ENCODE data around the gene TNN.

DNA sequence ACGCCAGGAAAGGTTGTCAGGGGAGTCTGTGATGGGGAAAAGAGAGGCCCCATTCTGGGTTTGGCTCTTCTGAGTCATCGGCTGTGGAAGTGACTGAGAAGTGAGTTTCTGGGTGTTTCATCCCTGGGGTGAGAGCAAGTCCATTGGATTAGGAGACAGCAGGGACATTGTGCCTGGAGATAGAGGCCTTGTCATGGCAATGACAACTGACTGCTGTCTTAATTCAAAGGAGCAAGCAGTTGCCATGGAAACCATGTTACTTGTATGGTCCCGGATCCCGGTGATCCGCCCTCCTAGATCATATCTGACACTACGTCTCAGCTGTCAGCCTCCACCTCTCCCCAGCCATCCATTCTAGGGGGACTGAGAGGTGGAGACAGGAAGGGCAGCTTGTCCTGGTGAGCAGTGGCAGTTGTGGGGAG, 90.5 kb downstream of the TNN start:
- TF ChIP-seq CTBP1 (IDR thresholded peaks at IDR 0.05; ENCODE audit: borderline replicate concordance) (no peak), NFRKB (IDR thresholded peaks at IDR 0.05) (no peak), TARDBP (IDR thresholded peaks at IDR 0.05) (no peak), SP1 (IDR thresholded peaks at IDR 0.05) (no peak), FOXK2 (IDR thresholded peaks at IDR 0.05) (no peak), BHLHE40 (IDR thresholded peaks at IDR 0.05; ENCODE audit: borderline replicate concordance) (no peak), FOXA1 (IDR thresholded peaks at IDR 0.05) (no peak)
- TF ChIP-seq, protein P1, sequence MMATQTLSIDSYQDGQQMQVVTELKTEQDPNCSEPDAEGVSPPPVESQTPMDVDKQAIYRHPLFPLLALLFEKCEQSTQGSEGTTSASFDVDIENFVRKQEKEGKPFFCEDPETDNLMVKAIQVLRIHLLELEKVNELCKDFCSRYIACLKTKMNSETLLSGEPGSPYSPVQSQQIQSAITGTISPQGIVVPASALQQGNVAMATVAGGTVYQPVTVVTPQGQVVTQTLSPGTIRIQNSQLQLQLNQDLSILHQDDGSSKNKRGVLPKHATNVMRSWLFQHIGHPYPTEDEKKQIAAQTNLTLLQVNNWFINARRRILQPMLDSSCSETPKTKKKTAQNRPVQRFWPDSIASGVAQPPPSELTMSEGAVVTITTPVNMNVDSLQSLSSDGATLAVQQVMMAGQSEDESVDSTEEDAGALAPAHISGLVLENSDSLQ (IDR thresholded peaks at IDR 0.05): no peak

All from HEK293T (cell line).